ENCODE measurements around the gene ATP5IF1.

ATP5IF1 gene

GRCh38 chr1:28267633-28268032, 31.7 kb downstream of the ATP5IF1 start:
- Histone ChIP-seq H2AFZ (ENCODE audit: low read length, unreplicated experiment) (no peak overlapping the region), H3K4me3 (ENCODE audit: low read depth, low read length) (no peak overlapping the region), H3K27ac (ENCODE audit: low read depth, low read length) (no peak overlapping the region), H3K4me1 (ENCODE audit: control insufficient read depth, insufficient read depth, low read length, unreplicated experiment) (no peaks in the 10 kb centered on the region), H3K36me3 (ENCODE audit: insufficient read depth, low read length) (no peaks in the 10 kb centered on the region), H3K79me2 (ENCODE audit: control insufficient read depth, insufficient read depth, low read length, unreplicated experiment) (peaks cover 48% of the 10 kb centered on the region), H3K27me3 (ENCODE audit: insufficient read depth, low read length) (no peaks in the 10 kb centered on the region)

- Histone ChIP-seq H3K79me2 (ENCODE audit: control insufficient read depth, insufficient read depth, low read length, unreplicated experiment) (peaks cover 34% of the 10 kb centered on the region), H3K27ac (ENCODE audit: low read depth, low read length) (no peak overlapping the region), H2AFZ (ENCODE audit: low read length, unreplicated experiment) (no peak overlapping the region), H3K36me3 (ENCODE audit: insufficient read depth, low read length) (peaks cover 3% of the 10 kb centered on the region; the same call in 1 of the 2 replicates), H3K4me3 (ENCODE audit: low read depth, low read length) (no peak overlapping the region), H3K27me3 (ENCODE audit: insufficient read depth, low read length) (no peaks in the 10 kb centered on the region), H3K4me1 (ENCODE audit: control insufficient read depth, insufficient read depth, low read length, unreplicated experiment) (peaks cover 5% of the 10 kb centered on the region)
These were observed 33.6 kb downstream of the ATP5IF1 start for GRCh38 chr1:28269529-28269928.

GRCh38 chr1:28272215-28272852, 36.4 kb downstream of the ATP5IF1 start:
- H3K36me3 ChIP-seq (ENCODE audit: insufficient read depth, low read length), result peaks cover 11% of the 10 kb centered on the region; the same call in 1 of the 2 replicates
- peaks cover 5% of the 10 kb centered on the region for H3K4me1 ChIP-seq (ENCODE audit: control insufficient read depth, insufficient read depth, low read length, unreplicated experiment)
- peaks cover 9% of the 10 kb centered on the region for H3K79me2 ChIP-seq (ENCODE audit: control insufficient read depth, insufficient read depth, low read length, unreplicated experiment)
- H3K27me3 ChIP-seq (ENCODE audit: insufficient read depth, low read length), result no peaks in the 10 kb centered on the region
- H3K27ac ChIP-seq (ENCODE audit: low read depth, low read length), result no peak overlapping the region
- H2AFZ ChIP-seq (ENCODE audit: low read length, unreplicated experiment), result no peak overlapping the region
- H3K4me3 ChIP-seq (ENCODE audit: low read depth, low read length), result no peak overlapping the region

GRCh38 chr1:28273216-28273860, 37.4 kb downstream of the ATP5IF1 start:
- Histone ChIP-seq H3K4me3 (ENCODE audit: low read depth, low read length) (no peak overlapping the region), H3K27ac (ENCODE audit: low read depth, low read length) (no peak overlapping the region), H3K27me3 (ENCODE audit: insufficient read depth, low read length) (no peaks in the 10 kb centered on the region), H3K79me2 (ENCODE audit: control insufficient read depth, insufficient read depth, low read length, unreplicated experiment) (no peaks in the 10 kb centered on the region), H3K4me1 (ENCODE audit: control insufficient read depth, insufficient read depth, low read length, unreplicated experiment) (peaks cover 5% of the 10 kb centered on the region), H3K36me3 (ENCODE audit: insufficient read depth, low read length) (peaks cover 15% of the 10 kb centered on the region; the same call in 1 of the 2 replicates), H2AFZ (ENCODE audit: low read length, unreplicated experiment) (no peak overlapping the region)

- H2AFZ ChIP-seq (ENCODE audit: low read length, unreplicated experiment), result no peak overlapping the region
- peaks cover 25% of the 10 kb centered on the region; the same call in 1 of the 2 replicates for H3K36me3 ChIP-seq (ENCODE audit: insufficient read depth, low read length)
- peaks cover 6% of the 10 kb centered on the region for H3K4me1 ChIP-seq (ENCODE audit: control insufficient read depth, insufficient read depth, low read length, unreplicated experiment)
- H3K79me2 ChIP-seq (ENCODE audit: control insufficient read depth, insufficient read depth, low read length, unreplicated experiment), result no peaks in the 10 kb centered on the region
- H3K4me3 ChIP-seq (ENCODE audit: low read depth, low read length), result no peak overlapping the region
- H3K27ac ChIP-seq (ENCODE audit: low read depth, low read length), result no peak overlapping the region
- H3K27me3 ChIP-seq (ENCODE audit: insufficient read depth, low read length), result no peaks in the 10 kb centered on the region
These were observed 42.8 kb downstream of the ATP5IF1 start for GRCh38 chr1:28278763-28279162.

GRCh38 chr1:28279721-28280120, 43.8 kb downstream of the ATP5IF1 start:
- Histone ChIP-seq H3K79me2 (ENCODE audit: control insufficient read depth, insufficient read depth, low read length, unreplicated experiment) (no peaks in the 10 kb centered on the region), H3K27ac (ENCODE audit: low read depth, low read length) (no peak overlapping the region), H3K4me1 (ENCODE audit: control insufficient read depth, insufficient read depth, low read length, unreplicated experiment) (peaks cover 6% of the 10 kb centered on the region), H3K4me3 (ENCODE audit: low read depth, low read length) (no peak overlapping the region), H3K27me3 (ENCODE audit: insufficient read depth, low read length) (no peaks in the 10 kb centered on the region), H3K36me3 (ENCODE audit: insufficient read depth, low read length) (peaks cover 20% of the 10 kb centered on the region; the same call in 1 of the 2 replicates), H2AFZ (ENCODE audit: low read length, unreplicated experiment) (no peak overlapping the region)

GRCh38 chr1:28280501-28280900, 44.6 kb downstream of the ATP5IF1 start:
- H2AFZ ChIP-seq (ENCODE audit: low read length, unreplicated experiment), result no peak overlapping the region
- peaks cover 14% of the 10 kb centered on the region; the same call in 1 of the 2 replicates for H3K36me3 ChIP-seq (ENCODE audit: insufficient read depth, low read length)

GRCh38 chr1:28280977-28281381, 45.1 kb downstream of the ATP5IF1 start:
- no peak overlapping the region for H3K4me3 ChIP-seq (ENCODE audit: low read depth, low read length)
- H3K79me2 ChIP-seq (ENCODE audit: control insufficient read depth, insufficient read depth, low read length, unreplicated experiment), result no peaks in the 10 kb centered on the region
- no peak overlapping the region for H3K27ac ChIP-seq (ENCODE audit: low read depth, low read length)
- peaks cover 6% of the 10 kb centered on the region for H3K4me1 ChIP-seq (ENCODE audit: control insufficient read depth, insufficient read depth, low read length, unreplicated experiment)
- H2AFZ ChIP-seq (ENCODE audit: low read length, unreplicated experiment), result no peak overlapping the region
- H3K36me3 ChIP-seq (ENCODE audit: insufficient read depth, low read length), result peaks cover 14% of the 10 kb centered on the region; the same call in 1 of the 2 replicates
- no peaks in the 10 kb centered on the region for H3K27me3 ChIP-seq (ENCODE audit: insufficient read depth, low read length)

More at GRCh38 chr1:28280501-28280900, 44.6 kb downstream of the ATP5IF1 start:
- Histone ChIP-seq H3K27me3 (ENCODE audit: insufficient read depth, low read length) (no peaks in the 10 kb centered on the region), H3K79me2 (ENCODE audit: control insufficient read depth, insufficient read depth, low read length, unreplicated experiment) (no peaks in the 10 kb centered on the region), H3K4me3 (ENCODE audit: low read depth, low read length) (no peak overlapping the region), H3K4me1 (ENCODE audit: control insufficient read depth, insufficient read depth, low read length, unreplicated experiment) (peaks cover 6% of the 10 kb centered on the region), H3K27ac (ENCODE audit: low read depth, low read length) (no peak overlapping the region)

- H3K27ac ChIP-seq (ENCODE audit: low read depth, low read length), result no peak overlapping the region
- H2AFZ ChIP-seq (ENCODE audit: low read length, unreplicated experiment), result no peak overlapping the region
- H3K27me3 ChIP-seq (ENCODE audit: insufficient read depth, low read length), result no peaks in the 10 kb centered on the region
- H3K36me3 ChIP-seq (ENCODE audit: insufficient read depth, low read length), result peaks cover 14% of the 10 kb centered on the region; the same call in 1 of the 2 replicates
- H3K4me1 ChIP-seq (ENCODE audit: control insufficient read depth, insufficient read depth, low read length, unreplicated experiment), result peaks cover 6% of the 10 kb centered on the region
- H3K4me3 ChIP-seq (ENCODE audit: low read depth, low read length), result no peak overlapping the region
- no peaks in the 10 kb centered on the region for H3K79me2 ChIP-seq (ENCODE audit: control insufficient read depth, insufficient read depth, low read length, unreplicated experiment)
These were observed 45.9 kb downstream of the ATP5IF1 start for GRCh38 chr1:28281608-28282425.

- no peaks in the 10 kb centered on the region for H3K27me3 ChIP-seq (ENCODE audit: insufficient read depth, low read length)
- peaks cover 6% of the 10 kb centered on the region for H3K4me1 ChIP-seq (ENCODE audit: control insufficient read depth, insufficient read depth, low read length, unreplicated experiment)
- H3K79me2 ChIP-seq (ENCODE audit: control insufficient read depth, insufficient read depth, low read length, unreplicated experiment), result no peaks in the 10 kb centered on the region
- no peak overlapping the region for H2AFZ ChIP-seq (ENCODE audit: low read length, unreplicated experiment)
- no peak overlapping the region for H3K27ac ChIP-seq (ENCODE audit: low read depth, low read length)
- H3K4me3 ChIP-seq (ENCODE audit: low read depth, low read length), result no peak overlapping the region
- peaks cover 11% of the 10 kb centered on the region; the same call in 1 of the 2 replicates for H3K36me3 ChIP-seq (ENCODE audit: insufficient read depth, low read length)
These were observed 46.8 kb downstream of the ATP5IF1 start for GRCh38 chr1:28282426-28283407.

Data from ACC112 (cell line).